Suprapubic skin (tissue), 4 donors: ENCODE data around the gene ABCB7. TPM values are rescaled to one million over a fixed set of nuclear protein-coding genes. Genes with fewer than 3 reads are reported as not detected.
A peak's percentile ranks its signal among the peaks of the same experiment; 100 is the strongest.
"Not testable (repeated sequence)": the region's sequence is repeated elsewhere in the genome, so short reads cannot be mapped to it uniquely, and the experiment has no call there.

ENCODE experiments used
- DNase-seq, 2 donors: peaks; one replicate each; pipeline ENCODE4 v3.0.0-alpha.2; 2019; ENCODE audit warnings: low spot score in 2 of 2
- H3K27ac ChIP-seq: fragments of 200-600 bp; sonication (generic); one replicate; pipeline ENCODE4 v1.5.1; 2019
- H3K27me3 ChIP-seq: fragments of 200-600 bp; sonication (generic); one replicate; pipeline ENCODE4 v1.5.1; 2019
- H3K36me3 ChIP-seq: fragments of 200-600 bp; sonication (generic); one replicate; pipeline ENCODE4 v1.5.1; 2019
- H3K4me1 ChIP-seq: fragments of 200-600 bp; sonication (generic); one replicate; pipeline ENCODE4 v1.5.1; 2019
- H3K4me3 ChIP-seq: fragments of 200-600 bp; sonication (generic); one replicate; pipeline ENCODE4 v1.5.1; 2019; ENCODE audit warnings: mild to moderate bottlenecking
- H3K9me3 ChIP-seq: fragments of 200-600 bp; sonication (generic); one replicate; pipeline ENCODE4 v1.5.1; 2019
- CTCF ChIP-seq, 2 donors: fragments of 200-600 bp in 1 of 2; fragments of 450-650 bp in 1 of 2; sonication (generic) in 1 of 2; IDR thresholded peaks; one replicate each; pipeline ENCODE4 v1.5.1; 2016 to 2019; ENCODE audit warnings: antibody characterized with exemption in 2 of 2, mild to moderate bottlenecking in 1 of 2, moderate library complexity in 1 of 2
- EP300 ChIP-seq: sonication (generic); formaldehyde crosslinking; IDR thresholded peaks from one replicate; pipeline ENCODE4 v1.6.1; 2017; ENCODE audit warnings: antibody characterized with exemption
- POLR2A ChIP-seq, 2 donors: fragments of 450-650 bp; IDR thresholded peaks; one replicate each; pipeline ENCODE4 v1.6.1; 2017; ENCODE audit warnings: antibody characterized with exemption in 2 of 2, mild to moderate bottlenecking in 2 of 2, moderate library complexity in 2 of 2
- POLR2AphosphoS5 ChIP-seq, 3 donors: sonication (generic); formaldehyde crosslinking; IDR thresholded peaks; one replicate each; pipeline ENCODE4 v1.6.1; 2017; ENCODE audit warnings: antibody characterized with exemption in 3 of 3
- WGBS: methylation state at CpG from one replicate; pipeline ENCODE4 v1.1.5; 2018; 5-methylcytosine and 5-hydroxymethylcytosine counted together
- total RNA-seq, 4 donors: library from RNA; depleted of rRNA; stranded (reverse); fragments of >200 nt; gene quantifications; one replicate each; pipeline ENCODE4 v1.1.0, GENCODE V29; 2016

The ABCB7 gene
- 10 to 100 TPM; 52.2 to 78.4 (median 62.7) TPM for total RNA-seq

DNA sequence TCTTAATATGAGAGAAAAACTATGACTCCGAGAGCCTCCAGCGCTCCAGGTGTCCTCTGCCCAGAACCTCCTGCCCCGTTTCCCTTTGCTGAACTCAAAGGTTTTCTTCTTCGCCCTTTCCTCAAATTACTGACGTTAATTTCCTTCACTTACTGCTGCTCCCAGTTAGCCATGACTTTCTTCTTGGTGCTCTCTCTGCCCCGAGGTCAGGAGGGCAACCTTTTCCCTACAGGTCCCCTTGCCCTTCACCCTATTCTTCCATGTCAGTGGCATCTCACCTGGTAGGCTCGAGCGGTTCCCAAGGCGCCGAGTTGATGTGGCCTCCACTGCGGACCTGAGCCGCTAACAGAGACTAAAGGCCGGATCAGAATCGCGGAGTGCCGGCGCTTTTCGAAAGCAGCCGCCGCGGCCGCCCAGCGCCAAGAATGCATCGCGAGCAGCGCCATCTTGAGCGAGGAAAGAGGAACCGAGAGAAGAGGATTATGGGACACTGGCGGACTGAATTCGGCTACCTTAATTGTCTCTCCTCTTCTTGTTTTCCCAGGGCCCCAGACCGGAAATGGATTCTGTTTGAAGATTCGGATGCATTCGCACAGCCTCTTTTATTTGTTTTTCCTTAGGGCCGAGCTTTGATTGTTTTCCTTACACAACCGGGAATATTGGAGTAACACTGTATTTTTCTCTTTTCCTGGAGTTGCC, at the start of gene ABCB7:
ABCB7 (minus strand) TSS at position 457 of the 699 bp plus-strand sequence; CDS start at position 446, 11 bp downstream.
- peaks cover 11% of the 10 kb centered on the region for H3K4me1 ChIP-seq
- TF ChIP-seq POLR2A (IDR thresholded peaks at IDR 0.05) (peak in 1 of 2 donors; percentile 30), POLR2AphosphoS5 (IDR thresholded peaks at IDR 0.05) (no peak)
- H3K4me3 ChIP-seq = peak within 1 kb of the TSS; percentile 63
- H3K9me3 ChIP-seq = no peaks in the 10 kb centered on the region
- no peaks in the 10 kb centered on the region for H3K27me3 ChIP-seq
- no peaks in the 10 kb centered on the region for H3K36me3 ChIP-seq
- peak; percentile 67 to 74 for DNase-seq
- WGBS = 45% methylated on average over 35 of the region's 35 CpGs
- H3K27ac ChIP-seq = peak within 1 kb of the TSS; percentile 78

- H3K36me3 ChIP-seq, H3K9me3 ChIP-seq, H3K4me1 ChIP-seq, H3K27ac ChIP-seq, H3K27me3 ChIP-seq, DNase-seq, H3K4me3 ChIP-seq: not testable (repeated sequence)
- WGBS = 82% methylated on average over 23 of the region's 27 CpGs
Measured at GRCh38 chrX:75188415-75189206, 32.5 kb upstream of the ABCB7 start.

- Histone ChIP-seq H3K4me3 (no peak overlapping the region), H3K9me3 (no peaks in the 10 kb centered on the region), H3K4me1 (no peaks in the 10 kb centered on the region), H3K36me3 (no peaks in the 10 kb centered on the region), H3K27ac (no peak overlapping the region), H3K27me3 (no peaks in the 10 kb centered on the region)
- no peak for TF ChIP-seq EP300
- TF ChIP-seq CTCF (IDR thresholded peaks at IDR 0.05) = no peak
- TF ChIP-seq POLR2A (IDR thresholded peaks at IDR 0.05) = no peak
- TF ChIP-seq POLR2AphosphoS5 (IDR thresholded peaks at IDR 0.05) = no peak
- no peak for DNase-seq
Measured at GRCh38 chrX:75181721-75182120, 25.6 kb upstream of the ABCB7 start.

- 77% methylated on average over 5 of the region's 25 CpGs for WGBS
- not testable (repeated sequence) for DNase-seq, H3K4me3 ChIP-seq, H3K27me3 ChIP-seq, H3K9me3 ChIP-seq, H3K4me1 ChIP-seq, H3K27ac ChIP-seq, H3K36me3 ChIP-seq
Measured at GRCh38 chrX:75179536-75180293, 23.6 kb upstream of the ABCB7 start.

- DNase-seq, H3K27ac ChIP-seq, H3K36me3 ChIP-seq, H3K27me3 ChIP-seq, H3K9me3 ChIP-seq, H3K4me1 ChIP-seq, H3K4me3 ChIP-seq: not testable (repeated sequence)
- 86% methylated on average over 16 of the region's 16 CpGs for WGBS
Measured at GRCh38 chrX:75172257-75172890, 16.3 kb upstream of the ABCB7 start.

GRCh38 chrX:75158054-75158453, 2.0 kb upstream of the ABCB7 start:
- WGBS = 58% methylated on average over 3 of the region's 3 CpGs
- no peaks in the 10 kb centered on the region for H3K36me3 ChIP-seq
- H3K4me1 ChIP-seq = peaks cover 11% of the 10 kb centered on the region
- H3K27me3 ChIP-seq = no peaks in the 10 kb centered on the region
- H3K27ac ChIP-seq = no peak overlapping the region
- H3K9me3 ChIP-seq = no peaks in the 10 kb centered on the region
- DNase-seq = no peak
- H3K4me3 ChIP-seq = no peak overlapping the region
- TF ChIP-seq POLR2AphosphoS5 (IDR thresholded peaks at IDR 0.05) (no peak), CTCF (IDR thresholded peaks at IDR 0.05) (no peak), POLR2A (IDR thresholded peaks at IDR 0.05) (no peak), EP300 (no peak)

DNA sequence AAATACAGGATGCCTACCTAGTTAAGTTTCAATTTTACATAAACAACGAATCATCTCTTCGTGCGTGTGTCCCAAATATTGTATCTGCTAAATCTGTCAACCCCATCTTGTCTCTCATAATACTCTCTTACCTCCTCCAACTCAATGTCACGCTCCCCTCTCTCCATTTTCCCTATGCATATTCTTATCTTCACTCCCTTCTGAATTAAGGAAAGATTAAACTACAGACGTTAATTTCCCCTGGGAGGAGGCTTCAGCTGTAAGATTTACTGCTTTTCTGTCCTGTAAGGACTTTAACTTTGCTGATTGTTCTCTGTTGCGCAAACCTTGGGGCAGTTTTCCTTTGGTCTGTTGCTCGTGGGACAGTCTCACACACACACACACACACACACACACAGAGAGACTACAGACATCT, 455 bp upstream of the ABCB7 start:
- DNase-seq = no peak
- Histone ChIP-seq H3K27ac (peak overlapping the region; percentile 78), H3K36me3 (no peaks in the 10 kb centered on the region), H3K4me3 (peak overlapping the region; percentile 63), H3K4me1 (peaks cover 11% of the 10 kb centered on the region), H3K9me3 (no peaks in the 10 kb centered on the region), H3K27me3 (no peaks in the 10 kb centered on the region)
- no peak for TF ChIP-seq POLR2AphosphoS5 (IDR thresholded peaks at IDR 0.05)
- TF ChIP-seq CTCF (IDR thresholded peaks at IDR 0.05) = no peak
- TF ChIP-seq EP300 = no peak
- no peak for TF ChIP-seq POLR2A (IDR thresholded peaks at IDR 0.05)
- 26% methylated on average over 7 of the region's 7 CpGs for WGBS
